SK-MEL-5 (cell line): ENCODE measurements around the gene ZFPM1. TPM values are rescaled to one million over a fixed set of nuclear protein-coding genes. Genes with fewer than 3 reads are reported as not detected.
"Not testable (repeated sequence)": the region's sequence is repeated elsewhere in the genome, so short reads cannot be mapped to it uniquely, and the experiment has no call there.

Source experiments
- DNase-seq: peaks from one replicate; pipeline ENCODE4 v3.0.0-alpha.2; 2016; ENCODE audit warnings: low read depth, low spot score
- in situ Hi-C: cut with HindIII; loops from 2 replicates; pipeline ENCODE4 v1.10.0; 2016; ENCODE audit warnings: low sequenced_read_pairs, high pct_unique_total_duplicates, low pct_unique_long_range_greater_than_20kb
- total RNA-seq: library from RNA; depleted of rRNA; stranded (reverse); fragments of >200 nt; shearing (Covaris generic); gene quantifications from 2 replicates; pipeline ENCODE4 v1.2.3, GENCODE V29; 2014

Gene ZFPM1
- total RNA-seq, 1 experiment from 2014 or later = 0.29 TPM

- in situ Hi-C loops = no loop called here
- DNase-seq = no peak
Measured at GRCh38 chr16:88469615-88470395, 16.7 kb downstream of the ZFPM1 start.

GRCh38 chr16:88470396-88470680, 17.3 kb downstream of the ZFPM1 start:
- in situ Hi-C loops = not testable (repeated sequence)

DNA sequence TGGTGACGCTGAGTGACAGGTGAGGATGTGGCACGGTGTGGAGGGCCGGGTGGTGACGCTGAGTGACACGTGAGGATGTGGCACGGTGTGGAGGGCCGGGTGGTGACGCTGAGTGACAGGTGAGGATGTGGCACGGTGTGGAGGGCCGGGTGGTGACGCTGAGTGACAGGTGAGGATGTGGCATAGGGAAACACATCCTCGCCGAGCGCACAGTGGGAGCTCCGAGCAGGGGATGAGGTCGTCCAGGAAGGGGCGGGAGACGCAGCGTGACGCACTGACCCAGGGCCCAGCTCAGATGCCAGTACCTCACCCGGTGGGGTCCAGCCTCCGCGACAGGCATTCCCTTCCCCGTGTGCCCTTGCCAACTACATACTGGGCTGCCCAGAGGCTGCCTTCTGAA, 17.6 kb downstream of the ZFPM1 start:
- in situ Hi-C loops, DNase-seq: not testable (repeated sequence)

More at GRCh38 chr16:88470396-88470680, 17.3 kb downstream of the ZFPM1 start:
- not testable (repeated sequence) for DNase-seq

- in situ Hi-C loops = no loop called here
- DNase-seq = no peak
Measured at GRCh38 chr16:88471115-88471514, 18.0 kb downstream of the ZFPM1 start.

DNA sequence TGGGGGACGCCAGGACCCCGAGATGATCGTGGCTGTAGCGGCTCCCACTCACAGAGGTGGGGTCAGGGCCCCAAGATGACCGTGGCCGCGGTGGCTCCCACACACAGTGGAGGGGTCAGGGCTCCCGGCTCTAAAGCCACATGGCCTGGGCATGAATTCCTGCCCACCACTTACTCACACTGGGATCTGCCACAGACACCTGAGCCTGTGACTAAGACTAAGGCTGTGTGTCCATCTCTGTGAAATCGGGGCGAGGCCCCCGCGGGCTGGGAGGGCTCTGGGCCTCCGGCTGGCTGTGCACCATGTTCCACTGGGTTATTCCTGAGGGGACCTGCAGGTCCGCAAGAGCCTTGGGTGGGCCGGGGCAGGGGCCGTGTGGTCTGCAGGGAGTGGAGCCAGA, 18.5 kb downstream of the ZFPM1 start:
- in situ Hi-C loops = no loop called here
- DNase-seq = no peak

DNA sequence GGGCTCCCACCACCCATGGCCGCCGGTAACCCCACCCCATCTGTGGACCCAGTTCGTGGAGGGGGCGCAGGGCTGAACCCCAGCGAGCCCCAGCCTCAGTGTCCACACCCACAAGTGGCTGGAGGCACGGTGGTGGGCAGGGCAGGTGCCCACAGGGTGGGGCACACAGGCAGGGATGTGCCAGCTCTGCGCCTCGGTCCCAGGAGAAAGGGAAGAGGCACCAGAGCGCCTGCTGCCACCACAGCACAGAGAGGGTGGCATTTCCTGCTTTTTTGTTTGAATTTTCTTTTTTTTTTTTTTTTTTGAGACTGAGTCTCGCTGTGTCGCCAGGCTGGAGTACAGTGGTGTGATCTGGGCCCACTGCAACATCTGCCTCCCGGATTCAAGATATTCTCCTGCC, 19.0 kb downstream of the ZFPM1 start:
- in situ Hi-C loops = no loop called here

DNA sequence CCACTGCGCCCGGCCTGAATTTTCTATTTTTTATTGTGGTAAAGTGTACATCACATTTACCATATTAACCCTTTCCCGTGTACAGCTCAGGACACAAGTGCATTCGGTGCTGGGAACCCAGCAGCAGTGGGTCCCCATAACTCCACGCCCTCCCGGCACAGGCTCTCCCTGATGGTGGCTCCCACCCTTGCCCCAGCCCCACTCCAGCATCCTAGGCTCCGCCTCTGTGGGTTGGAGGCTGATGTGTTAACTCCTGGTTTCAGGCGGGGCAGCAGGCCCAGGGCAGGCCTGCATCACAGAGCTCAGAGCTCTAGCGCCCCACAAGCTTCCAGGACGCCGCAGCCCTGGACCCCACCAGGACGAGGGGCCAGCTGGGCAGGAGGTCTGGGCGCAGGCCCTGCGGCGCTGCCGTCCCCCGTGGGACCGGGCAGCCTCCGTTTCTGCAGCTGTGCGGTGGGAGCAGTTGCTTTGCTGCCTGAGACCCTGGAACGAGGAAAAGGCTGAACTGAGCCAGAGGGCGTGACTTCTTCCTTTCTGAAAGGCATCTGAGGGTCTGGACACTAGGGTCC, 19.6 kb downstream of the ZFPM1 start:
- no peak for DNase-seq
- in situ Hi-C loops = no loop called here

More for the DNA sequence above, 19.0 kb downstream of the ZFPM1 start:
- no peak for DNase-seq

DNA sequence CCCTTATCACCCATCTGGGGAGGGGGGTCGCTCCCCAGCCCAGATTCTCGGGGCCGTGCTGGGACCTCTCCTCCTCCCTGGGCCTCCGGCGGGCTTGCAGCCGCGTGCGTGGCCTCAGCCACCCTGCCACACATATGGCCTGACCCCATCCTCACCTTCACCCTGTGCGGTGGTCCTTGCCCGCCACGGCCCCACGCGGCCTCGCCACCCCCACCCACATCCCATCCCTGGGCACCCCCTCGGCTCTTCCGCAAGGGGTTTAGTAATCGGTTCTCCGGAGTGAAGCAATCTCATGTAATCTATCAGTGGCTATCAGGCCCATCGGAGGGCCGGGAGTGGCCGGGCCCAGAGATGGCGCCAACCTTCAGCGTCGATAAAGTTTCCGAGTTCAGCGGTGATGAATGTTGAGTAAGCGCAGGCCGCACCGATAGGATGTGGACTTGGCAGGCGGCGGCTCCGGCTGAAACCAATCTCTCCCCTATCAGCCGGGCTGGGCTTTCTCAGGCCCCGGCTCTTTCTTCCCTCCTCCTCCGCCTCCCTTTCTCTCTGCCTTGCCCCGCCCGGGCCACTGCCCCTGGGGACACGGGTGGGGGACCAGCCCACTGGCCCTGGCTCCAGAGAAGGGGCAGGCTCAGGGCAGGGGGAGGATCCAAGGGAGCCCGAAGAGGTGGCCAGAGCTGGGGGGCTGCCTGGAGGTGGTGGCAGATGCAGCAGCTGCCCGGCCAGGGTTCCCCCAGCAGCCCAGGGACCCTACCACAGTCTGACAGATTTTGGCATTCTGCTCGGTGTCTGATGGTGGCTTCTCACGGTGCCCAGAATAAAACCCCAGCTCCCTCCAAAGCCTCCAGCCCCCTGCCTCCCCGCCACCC, 20.8 kb downstream of the ZFPM1 start:
- DNase-seq = no peak
- in situ Hi-C loops = no loop called here

DNA sequence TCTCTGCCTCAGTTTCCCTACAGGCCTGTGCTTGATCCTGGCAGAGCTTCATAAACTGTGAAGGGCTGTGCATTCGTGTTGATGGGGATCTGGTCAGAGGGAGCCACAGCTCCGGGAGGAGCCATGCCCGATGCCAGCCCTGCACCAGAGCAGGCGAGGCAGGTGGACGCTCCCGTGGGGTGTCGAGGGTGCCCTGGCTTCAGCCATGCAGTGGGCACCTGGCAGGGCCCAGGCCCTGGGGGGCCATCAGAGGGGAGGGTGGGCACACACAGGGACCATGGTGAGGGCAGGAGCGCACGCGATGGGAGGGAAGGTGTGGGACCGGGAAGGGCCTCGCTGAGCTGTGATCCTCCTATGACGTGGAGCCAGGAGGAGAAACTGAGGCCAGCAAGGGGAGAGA, 22.0 kb downstream of the ZFPM1 start:
- DNase-seq = no peak
- in situ Hi-C loops = no loop called here

DNA sequence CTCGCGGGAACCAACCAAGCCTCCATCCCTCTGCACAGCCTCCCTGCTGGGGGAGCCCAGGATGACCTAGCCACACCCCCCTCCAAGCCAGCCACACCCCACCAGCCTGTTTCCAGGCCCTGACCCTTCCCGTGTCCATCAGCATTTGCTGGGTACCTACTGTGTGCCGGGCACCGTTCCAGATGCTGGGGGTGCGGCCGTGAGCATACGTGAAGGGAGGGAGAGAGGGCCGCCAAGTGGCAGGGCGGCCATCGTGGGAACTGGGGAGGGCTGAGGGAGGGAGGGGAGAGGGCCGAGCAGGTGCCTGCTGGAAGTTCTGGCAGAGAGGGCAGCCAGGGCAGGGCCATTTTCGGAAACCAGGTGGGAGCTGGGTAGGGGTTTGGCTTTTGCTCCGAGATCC, 23.1 kb downstream of the ZFPM1 start:
- in situ Hi-C loops = no loop called here

GRCh38 chr16:88476817-88477397, 23.8 kb downstream of the ZFPM1 start:
- no peak for DNase-seq
- in situ Hi-C loops = no loop called here

More for the DNA sequence above, 23.1 kb downstream of the ZFPM1 start:
- DNase-seq = no peak

DNA sequence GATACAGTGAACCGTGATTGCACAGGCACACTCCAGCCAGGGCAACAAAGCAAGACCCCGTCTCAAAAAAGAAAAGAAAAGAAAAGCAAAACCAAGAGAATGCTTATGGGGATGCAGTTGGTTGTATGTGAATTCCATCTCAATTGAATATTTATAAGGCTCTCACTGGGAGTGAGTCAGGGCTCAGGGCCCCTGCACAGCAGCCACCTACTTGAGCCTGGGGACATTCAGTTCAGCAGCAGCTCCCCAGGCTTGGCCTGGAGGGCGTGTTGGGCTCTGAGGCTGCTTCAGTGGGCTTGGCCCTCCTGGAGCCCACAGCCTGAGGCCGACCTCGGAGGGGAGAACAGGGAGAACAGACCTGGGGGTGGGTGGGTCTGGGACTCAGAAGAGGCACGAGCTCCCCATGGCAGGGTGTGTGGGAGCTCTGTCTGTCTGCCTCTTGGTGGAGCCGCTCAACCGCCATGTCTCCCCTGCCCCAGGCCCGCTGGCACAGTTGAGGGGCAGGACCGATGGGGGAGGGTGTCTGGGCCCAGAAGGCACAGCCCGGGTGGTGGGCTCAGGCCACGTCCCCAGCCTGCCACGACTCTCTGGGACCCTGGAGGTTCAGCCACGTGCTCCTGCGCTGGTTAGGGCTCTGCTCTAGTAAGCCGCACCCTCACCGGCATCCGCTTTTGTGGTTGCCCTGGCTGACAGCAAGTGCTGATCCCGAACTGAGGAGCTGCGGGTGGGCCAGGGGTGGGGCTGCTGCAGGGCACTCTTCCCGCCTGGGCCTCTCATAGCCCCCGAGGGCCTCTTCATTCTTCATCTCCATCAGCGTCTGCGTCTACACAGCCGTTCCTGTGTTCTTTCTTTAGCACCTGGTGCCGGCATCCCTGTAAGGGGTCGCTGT, 24.8 kb downstream of the ZFPM1 start:
- DNase-seq = no peak
- in situ Hi-C loops = no loop called here

DNA sequence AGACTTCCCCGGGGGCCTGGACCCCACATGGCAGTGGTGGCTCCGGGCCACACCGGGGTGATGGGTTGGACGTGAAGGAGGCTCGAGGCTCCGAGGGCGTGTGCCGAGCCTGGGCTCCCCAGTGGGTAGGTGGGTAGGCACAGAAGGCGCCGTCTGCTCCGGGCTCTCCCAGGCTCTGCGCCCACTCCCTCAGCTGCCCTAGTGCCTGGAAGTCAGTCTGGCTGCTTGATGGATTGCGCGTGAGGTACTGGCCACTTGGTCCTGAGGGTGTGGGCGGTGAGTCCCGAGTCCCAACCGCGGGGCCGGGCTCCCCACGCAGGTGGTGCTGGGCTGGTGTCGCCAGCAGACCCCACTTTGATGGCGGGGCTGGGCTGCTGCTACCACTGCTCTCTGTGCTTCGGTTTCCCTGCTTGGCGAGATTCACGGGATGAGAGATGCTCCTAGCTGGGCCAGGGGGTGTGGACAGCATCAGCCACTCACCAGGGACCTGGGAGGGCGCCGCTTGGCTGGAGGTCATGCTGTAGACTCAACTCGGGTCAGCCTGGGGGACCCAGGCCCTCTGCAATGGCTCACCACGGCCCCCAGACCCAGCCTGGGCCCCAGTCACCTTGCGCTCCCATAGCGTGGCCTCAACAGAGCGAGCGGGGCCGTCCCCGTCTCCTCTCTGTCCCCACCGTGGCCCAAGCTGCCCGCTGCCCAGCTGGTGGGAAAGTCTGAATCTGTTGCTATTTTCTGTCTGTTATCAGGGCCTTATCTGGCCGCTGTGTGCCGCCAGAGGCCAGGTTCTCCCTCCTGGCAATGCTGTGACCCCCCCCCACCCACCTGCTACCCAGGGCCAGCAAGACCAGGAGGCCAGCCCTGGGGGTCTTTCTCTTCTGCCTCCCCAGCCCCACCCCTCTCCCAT, 26.1 kb downstream of the ZFPM1 start:
- no peak for DNase-seq
- in situ Hi-C loops = no loop called here

- no peak for DNase-seq
- in situ Hi-C loops = no loop called here
Measured at GRCh38 chr16:88479793-88480760, 27.0 kb downstream of the ZFPM1 start.

DNA sequence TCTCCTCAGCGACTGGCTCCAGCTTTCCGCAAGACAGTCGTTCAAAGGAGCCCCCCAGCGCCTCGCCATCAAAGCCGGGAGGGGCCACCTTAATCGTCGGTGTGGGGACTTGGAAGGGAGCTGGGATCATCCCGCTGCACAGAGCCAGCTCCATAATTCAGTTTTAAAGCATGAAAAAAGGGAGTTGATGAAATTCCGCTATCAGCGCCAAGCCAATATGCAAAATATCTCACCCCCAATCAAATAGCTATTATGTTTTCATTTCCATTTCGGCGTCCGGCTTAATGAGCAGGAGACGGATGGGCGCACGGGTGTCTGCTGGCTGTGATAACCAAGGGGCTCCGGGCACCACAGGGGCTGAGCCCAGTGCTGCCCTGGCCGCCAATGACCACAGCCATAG, 27.7 kb downstream of the ZFPM1 start:
- in situ Hi-C loops = no loop called here
- DNase-seq = no peak
